HG02610 (cell line): ENCODE data around the gene PCED1B.

Experiments
- ATAC-seq: cut with Tn5 transposase; IDR thresholded peaks from one replicate; pipeline ENCODE4 v1.9.1; 2021; ENCODE audit warnings: mild to moderate bottlenecking, moderate library complexity; ENCODE audit not compliant: unreplicated experiment

PCED1B gene

DNA sequence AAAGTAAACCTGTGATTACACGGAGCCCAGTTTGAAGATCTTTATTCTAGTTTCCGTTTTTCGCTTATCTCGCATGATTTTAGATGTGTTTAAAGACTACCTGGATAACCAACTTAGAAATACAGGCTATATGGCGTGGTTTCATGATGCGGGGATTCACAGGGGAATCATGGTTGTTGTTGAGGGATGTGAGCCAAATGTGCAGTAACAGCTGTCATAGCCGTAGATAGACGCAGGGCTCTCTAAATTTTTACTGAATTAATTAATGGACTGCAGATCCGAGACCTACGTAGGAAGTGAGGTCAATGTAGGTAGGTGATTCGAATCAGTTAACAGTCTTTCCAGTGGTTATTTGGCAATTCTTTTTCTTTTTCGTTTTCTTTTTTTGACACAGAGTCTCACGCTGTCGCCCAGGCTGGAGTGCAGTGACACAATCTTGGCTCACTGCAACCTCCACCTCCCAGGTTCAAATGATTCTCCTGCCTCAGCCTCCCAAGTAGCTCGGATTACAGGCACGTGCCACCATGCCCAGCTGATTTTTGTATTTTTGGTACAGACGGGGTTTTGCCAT, 145.2 kb downstream of the PCED1B start:
- no peak for ATAC-seq

GRCh38 chr12:47225356-47225755, 145.9 kb downstream of the PCED1B start:
- no peak for ATAC-seq

- no peak for ATAC-seq
These were observed 146.8 kb downstream of the PCED1B start for GRCh38 chr12:47226199-47226598.

GRCh38 chr12:47228802-47229201, 149.4 kb downstream of the PCED1B start:
- no peak for ATAC-seq

DNA sequence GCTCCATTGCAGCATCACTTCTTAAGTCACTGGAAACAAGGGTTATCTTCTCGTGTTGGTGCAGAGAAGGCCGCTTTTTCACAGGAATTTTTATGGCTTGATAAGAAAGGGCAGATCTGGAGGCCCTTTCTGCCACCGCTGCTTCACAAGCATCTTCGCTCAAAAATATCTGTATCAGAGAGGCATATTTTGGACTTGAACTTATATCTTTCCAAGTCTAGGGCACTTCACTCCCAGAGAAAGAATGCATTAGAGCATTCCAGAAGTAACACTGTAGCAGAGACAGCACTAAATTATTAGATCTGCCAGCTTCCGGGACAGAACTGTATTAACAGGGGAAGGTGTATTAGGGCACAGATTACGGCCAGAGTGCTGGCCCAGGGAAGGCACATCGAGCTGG, 152.0 kb downstream of the PCED1B start:
- ATAC-seq, result no peak

DNA sequence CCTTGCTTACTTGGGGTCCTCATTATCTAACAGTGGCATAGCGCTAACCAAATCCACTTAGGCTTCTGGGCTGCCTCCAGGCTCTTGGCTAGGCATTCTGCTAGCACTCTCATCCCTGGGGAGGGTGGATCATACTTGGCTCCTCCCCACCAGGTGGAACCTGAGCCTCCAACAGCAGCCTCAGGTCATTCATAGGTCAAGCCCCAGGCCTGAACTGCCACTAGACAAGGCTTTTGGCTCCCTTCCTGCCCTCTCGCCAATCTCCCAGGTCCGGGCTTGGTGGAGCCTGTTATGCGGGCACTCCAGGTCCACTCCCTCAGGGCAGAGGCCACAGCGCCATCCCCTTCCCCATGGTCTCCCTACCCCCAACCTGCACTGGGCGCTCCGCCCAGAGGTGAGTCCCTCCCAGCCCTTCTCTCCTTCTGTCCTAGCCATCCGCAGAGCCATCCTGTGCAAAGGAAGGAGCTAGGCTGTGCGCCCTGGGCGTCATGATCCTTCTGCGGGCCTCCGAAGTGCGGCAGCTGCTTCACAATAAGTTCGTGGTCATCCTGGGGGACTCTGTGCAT, 155.2 kb downstream of the PCED1B start:
- ATAC-seq, result no peak

- no peak for ATAC-seq
These were observed 156.0 kb downstream of the PCED1B start for GRCh38 chr12:47235258-47236040.

- no peak for ATAC-seq
These were observed 156.8 kb downstream of the PCED1B start for GRCh38 chr12:47236109-47236714.

DNA sequence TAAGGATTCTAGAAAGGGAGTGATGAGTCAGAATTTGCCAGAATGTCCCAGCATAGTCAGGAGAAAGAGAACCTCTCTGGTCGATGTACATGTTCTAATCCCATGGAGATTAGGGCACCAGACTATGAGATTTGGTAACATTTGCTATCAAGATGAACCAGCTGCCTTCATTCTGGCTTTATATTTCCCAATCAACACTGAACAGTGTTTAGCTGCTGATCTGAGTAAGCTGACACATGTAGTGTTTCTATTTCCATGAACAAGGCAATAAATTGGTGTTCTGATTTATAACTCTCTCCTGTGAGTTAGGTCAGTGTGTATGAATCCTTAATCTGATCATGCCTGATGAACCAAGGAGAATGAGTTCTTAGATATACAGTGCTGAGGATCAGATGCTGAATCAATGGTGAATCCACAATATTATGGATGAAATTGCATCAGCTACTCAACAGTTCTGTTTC, 158.4 kb downstream of the PCED1B start:
- ATAC-seq, result no peak

GRCh38 chr12:47238669-47239114, 159.3 kb downstream of the PCED1B start:
- no peak for ATAC-seq

- no peak for ATAC-seq
These were observed 163.0 kb downstream of the PCED1B start for GRCh38 chr12:47242426-47242825.

- ATAC-seq, result no peak
These were observed 165.4 kb downstream of the PCED1B start for GRCh38 chr12:47244835-47245234.

DNA sequence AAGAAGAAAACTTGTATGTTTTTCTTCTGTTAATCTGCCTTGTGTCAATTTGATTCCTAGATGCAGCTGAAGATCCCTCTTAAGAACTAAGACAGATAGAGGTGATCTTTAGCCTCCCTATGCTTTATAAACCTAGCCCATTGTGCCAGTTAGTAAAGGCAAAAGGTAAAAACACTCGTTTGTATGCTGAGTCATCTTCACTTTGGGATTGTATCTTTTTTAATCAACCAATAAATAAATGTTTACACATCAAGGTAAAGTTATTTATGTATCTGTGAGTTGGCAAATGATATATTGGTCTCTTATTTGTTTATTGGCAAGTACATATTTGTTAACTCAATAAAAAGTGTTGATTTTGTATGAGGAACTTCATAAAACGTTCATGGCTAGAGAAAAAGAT, 166.2 kb downstream of the PCED1B start:
- ATAC-seq, result no peak

- ATAC-seq, result no peak
These were observed 168.0 kb downstream of the PCED1B start for GRCh38 chr12:47247418-47247817.

DNA sequence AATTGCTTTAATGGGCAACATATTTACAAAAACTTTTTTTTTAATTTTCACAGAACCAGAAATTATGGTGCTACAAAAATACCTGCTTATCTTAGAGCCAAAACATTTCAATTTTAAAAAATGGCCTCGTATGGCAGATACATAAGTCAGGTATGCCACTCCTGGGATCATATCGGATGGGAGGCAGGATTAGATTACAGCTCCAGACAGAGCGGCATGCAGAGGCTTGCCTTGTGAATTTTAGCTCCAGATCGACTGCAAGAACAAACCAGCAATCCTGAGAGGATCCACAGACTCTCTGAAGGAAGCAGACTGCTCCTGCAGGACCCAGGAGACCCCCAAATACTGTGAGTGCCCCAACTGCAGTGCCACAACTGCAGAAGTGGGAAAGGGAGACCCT, 169.7 kb downstream of the PCED1B start:
- ATAC-seq, result no peak

- ATAC-seq, result no peak
These were observed 170.4 kb downstream of the PCED1B start for GRCh38 chr12:47249719-47250357.

DNA sequence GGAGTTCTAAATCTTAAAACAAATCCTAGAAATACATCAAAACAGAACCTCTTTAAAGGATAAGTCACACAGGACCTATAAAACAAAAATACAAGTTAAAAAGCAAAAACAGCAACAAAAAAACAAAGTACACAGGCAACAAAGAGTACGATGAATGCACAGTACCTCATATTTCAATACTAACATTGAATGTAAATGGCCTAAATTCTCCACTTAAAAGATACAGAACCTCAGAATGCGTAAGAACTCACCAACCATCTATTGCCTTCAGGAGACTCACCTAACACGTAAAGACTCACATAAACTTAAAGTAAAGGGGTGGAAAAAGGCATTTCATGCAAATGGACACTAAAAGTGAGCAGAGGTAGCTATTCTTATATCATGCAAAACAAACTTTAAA, 172.5 kb downstream of the PCED1B start:
- ATAC-seq, result no peak

- ATAC-seq, result no peak
These were observed 185.5 kb downstream of the PCED1B start for GRCh38 chr12:47264951-47265350.

GRCh38 chr12:47265391-47265790, 186.0 kb downstream of the PCED1B start:
- no peak for ATAC-seq

GRCh38 chr12:47267571-47267970, 188.2 kb downstream of the PCED1B start:
- no peak for ATAC-seq
